HG02840 (cell line): ENCODE data around the gene RGS7BP.

ENCODE experiments used
- ATAC-seq: cut with Tn5 transposase; IDR thresholded peaks from one replicate; pipeline ENCODE4 v1.9.1; 2021; ENCODE audit warnings: mild to moderate bottlenecking, moderate library complexity, moderate number of reproducible peaks; ENCODE audit not compliant: unreplicated experiment, low FRiP score

RGS7BP gene

GRCh38 chr5:64628901-64629300 is 123.1 kb downstream of the RGS7BP start:
- ATAC-seq: no peak

GRCh38 chr5:64629841-64630240 is 124.0 kb downstream of the RGS7BP start:
- ATAC-seq: no peak

GRCh38 chr5:64632251-64632650 is 126.4 kb downstream of the RGS7BP start:
- no peak for ATAC-seq

GRCh38 chr5:64634997-64635686 is 129.3 kb downstream of the RGS7BP start:
- no peak for ATAC-seq

- no peak for ATAC-seq
Measured at GRCh38 chr5:64637144-64637543, 131.3 kb downstream of the RGS7BP start.

- no peak for ATAC-seq
Measured at GRCh38 chr5:64637837-64638443, 132.1 kb downstream of the RGS7BP start.

GRCh38 chr5:64644831-64645230 is 139.0 kb downstream of the RGS7BP start:
- ATAC-seq: no peak

- ATAC-seq: no peak
Measured at GRCh38 chr5:64646169-64646568, 140.4 kb downstream of the RGS7BP start.

- ATAC-seq: no peak
Measured at GRCh38 chr5:64649512-64649911, 143.7 kb downstream of the RGS7BP start.

GRCh38 chr5:64653766-64654560 is 148.1 kb downstream of the RGS7BP start:
- ATAC-seq: no peak

- no peak for ATAC-seq
Measured at GRCh38 chr5:64654561-64654938, 148.7 kb downstream of the RGS7BP start.

GRCh38 chr5:64655596-64655995 is 149.8 kb downstream of the RGS7BP start:
- ATAC-seq: no peak

GRCh38 chr5:64659289-64659688 is 153.5 kb downstream of the RGS7BP start:
- ATAC-seq: no peak
